ENCODE measurements around the gene C1orf87. TPM values are rescaled to one million over a fixed set of nuclear protein-coding genes. Genes with fewer than 3 reads are reported as not detected.

Gene C1orf87, protein sequence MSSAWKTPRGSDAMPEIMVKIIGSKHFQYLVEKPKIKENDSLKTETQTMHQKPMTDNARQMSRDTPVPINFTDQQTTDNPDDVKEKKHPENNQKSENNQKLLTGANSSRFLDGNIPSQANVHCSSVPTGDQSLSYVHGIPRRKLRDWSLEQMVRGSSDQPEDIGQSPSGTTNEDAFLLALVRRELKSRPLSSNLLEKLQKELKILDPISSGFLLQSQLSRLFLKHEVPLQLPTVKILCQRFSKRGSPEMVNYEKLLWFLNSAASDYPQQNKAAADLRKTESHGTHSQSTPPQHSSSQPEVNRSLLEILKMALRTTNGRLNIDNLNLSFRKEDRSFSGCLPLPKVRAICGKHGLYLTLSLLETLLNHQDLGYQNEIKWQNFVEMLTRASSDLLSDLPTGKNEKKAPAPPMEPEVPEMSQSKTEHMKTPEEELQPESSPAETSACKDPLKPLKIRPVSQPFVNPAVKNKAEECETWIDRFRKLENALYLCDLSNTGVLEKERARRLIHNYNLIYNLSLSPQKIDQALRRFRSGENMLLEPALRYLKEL
- total RNA-seq (2014; rRNA removed; shearing (Covaris generic)): not detected in 2 replicates

DNA sequence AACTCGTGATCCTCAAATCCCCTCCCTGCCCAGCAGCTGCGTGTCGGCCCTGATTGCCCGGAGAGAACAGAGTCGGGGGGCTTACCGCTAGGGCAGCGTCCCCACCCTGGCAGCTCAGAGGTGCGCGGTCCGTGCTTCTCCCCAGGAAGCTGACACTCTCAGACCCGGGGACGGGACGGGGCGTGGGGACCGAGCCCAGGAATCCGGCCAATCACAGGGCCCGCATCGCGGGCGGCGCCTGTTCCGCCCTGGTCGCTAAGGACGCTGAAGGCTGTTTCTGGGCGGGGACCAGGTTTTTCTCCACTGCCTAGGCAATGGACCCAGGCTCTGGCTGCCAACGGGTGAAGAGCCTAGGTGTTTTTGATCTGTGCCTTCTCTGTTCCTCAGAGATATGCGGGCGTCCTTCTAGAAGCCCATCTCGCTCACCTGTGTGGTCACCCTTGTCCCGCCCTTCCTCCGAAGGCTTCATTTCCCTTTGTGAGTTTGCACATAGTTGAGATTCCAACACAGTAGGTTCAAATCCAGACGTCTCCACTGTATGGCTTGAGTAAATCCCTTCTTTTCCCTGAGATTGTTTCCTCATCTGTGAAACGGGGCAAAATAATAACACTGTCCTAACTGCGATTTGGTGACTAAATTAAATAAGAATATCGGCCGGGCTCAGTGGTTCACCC lies at the start of gene C1orf87:
Gene C1orf87, minus strand, starts transcription at position 166 of the 674 bp plus-strand sequence. CDS start 1,127 bp downstream, outside the sequence.
- no peak within 1 kb of the TSS for H3K4me3 ChIP-seq
- no peak within 1 kb of the TSS for H3K27ac ChIP-seq
- no peaks in the 10 kb centered on the region for H3K9me3 ChIP-seq (replicated peaks)
- DNase-seq: no peak
- no peaks in the 10 kb centered on the region for H3K4me1 ChIP-seq
- H3K36me3 ChIP-seq: no peaks in the 10 kb centered on the region
- peaks cover 6% of the 10 kb centered on the region; the same call in 1 of the 2 replicates for H3K27me3 ChIP-seq

GRCh38 chr1:60118085-60118484 lies 44.5 kb upstream of the C1orf87 start:
- Histone ChIP-seq H3K4me1 (no peaks in the 10 kb centered on the region), H3K4me3 (no peak overlapping the region), H3K36me3 (no peaks in the 10 kb centered on the region), H3K27ac (no peak overlapping the region), H3K27me3 (no peaks in the 10 kb centered on the region; the same call in 1 of the 2 replicates), H3K9me3 (replicated peaks) (no peaks in the 10 kb centered on the region)
- DNase-seq: no peak

- Histone ChIP-seq H3K36me3 (no peaks in the 10 kb centered on the region), H3K9me3 (replicated peaks) (no peaks in the 10 kb centered on the region; the same call in 1 of the 2 replicates), H3K27me3 (no peaks in the 10 kb centered on the region; the same call in 1 of the 2 replicates)
These were observed 41.3 kb upstream of the C1orf87 start for GRCh38 chr1:60114745-60115318.

DNA sequence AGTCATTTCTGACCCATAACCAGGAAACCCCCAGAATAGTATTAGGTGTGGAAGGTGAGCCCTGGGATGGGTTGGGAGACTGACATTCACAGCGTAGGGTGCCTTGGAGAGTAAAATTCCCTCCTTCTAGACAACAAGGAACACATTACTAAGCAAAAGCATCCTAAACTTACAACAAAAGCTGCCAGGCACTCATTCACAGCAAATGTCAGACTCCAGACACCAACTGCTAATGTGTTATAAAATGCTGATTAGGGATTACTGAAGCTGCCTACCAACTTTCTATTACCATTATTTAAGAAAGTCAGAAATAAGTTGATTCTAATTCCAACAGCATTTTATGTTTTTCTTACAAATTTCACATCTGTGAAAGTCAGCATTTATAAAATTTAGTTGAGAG lies 40.0 kb upstream of the C1orf87 start:
- no peaks in the 10 kb centered on the region; the same call in 1 of the 2 replicates for H3K9me3 ChIP-seq (replicated peaks)
- no peak for DNase-seq
- H3K27ac ChIP-seq: no peak overlapping the region
- no peaks in the 10 kb centered on the region; the same call in 1 of the 2 replicates for H3K27me3 ChIP-seq
- H3K4me1 ChIP-seq: no peaks in the 10 kb centered on the region
- no peaks in the 10 kb centered on the region for H3K36me3 ChIP-seq
- H3K4me3 ChIP-seq: no peak overlapping the region

More at GRCh38 chr1:60114745-60115318, 41.3 kb upstream of the C1orf87 start:
- no peak for DNase-seq
- Histone ChIP-seq H3K27ac (no peak overlapping the region), H3K4me1 (no peaks in the 10 kb centered on the region), H3K4me3 (no peak overlapping the region)

GRCh38 chr1:60113028-60113427 lies 39.5 kb upstream of the C1orf87 start:
- no peaks in the 10 kb centered on the region for H3K36me3 ChIP-seq
- no peak overlapping the region for H3K4me3 ChIP-seq
- H3K9me3 ChIP-seq (replicated peaks): no peaks in the 10 kb centered on the region; the same call in 1 of the 2 replicates
- no peak overlapping the region for H3K27ac ChIP-seq
- no peaks in the 10 kb centered on the region; the same call in 1 of the 2 replicates for H3K27me3 ChIP-seq
- no peaks in the 10 kb centered on the region for H3K4me1 ChIP-seq
- no peak for DNase-seq

GRCh38 chr1:60111716-60112115 lies 38.1 kb upstream of the C1orf87 start:
- H3K9me3 ChIP-seq (replicated peaks): no peaks in the 10 kb centered on the region; the same call in 1 of the 2 replicates
- no peaks in the 10 kb centered on the region for H3K36me3 ChIP-seq
- no peak overlapping the region for H3K27ac ChIP-seq
- no peak overlapping the region for H3K4me3 ChIP-seq
- no peaks in the 10 kb centered on the region for H3K4me1 ChIP-seq
- H3K27me3 ChIP-seq: no peaks in the 10 kb centered on the region
- no peak for DNase-seq

GRCh38 chr1:60111118-60111517 lies 37.5 kb upstream of the C1orf87 start:
- Histone ChIP-seq H3K9me3 (replicated peaks) (no peaks in the 10 kb centered on the region; the same call in 1 of the 2 replicates), H3K27ac (no peak overlapping the region), H3K4me3 (no peak overlapping the region), H3K36me3 (no peaks in the 10 kb centered on the region), H3K27me3 (no peaks in the 10 kb centered on the region), H3K4me1 (no peaks in the 10 kb centered on the region)
- no peak for DNase-seq

- Histone ChIP-seq H3K4me3 (no peak overlapping the region), H3K36me3 (no peaks in the 10 kb centered on the region), H3K4me1 (peaks cover 2% of the 10 kb centered on the region; the same call in 1 of the 2 replicates), H3K27ac (no peak overlapping the region), H3K27me3 (no peaks in the 10 kb centered on the region), H3K9me3 (replicated peaks) (no peaks in the 10 kb centered on the region; the same call in 1 of the 2 replicates)
- DNase-seq: peak in 1 of 2 experiments; percentile 25
These were observed 34.6 kb upstream of the C1orf87 start for GRCh38 chr1:60108196-60108595.

DNA sequence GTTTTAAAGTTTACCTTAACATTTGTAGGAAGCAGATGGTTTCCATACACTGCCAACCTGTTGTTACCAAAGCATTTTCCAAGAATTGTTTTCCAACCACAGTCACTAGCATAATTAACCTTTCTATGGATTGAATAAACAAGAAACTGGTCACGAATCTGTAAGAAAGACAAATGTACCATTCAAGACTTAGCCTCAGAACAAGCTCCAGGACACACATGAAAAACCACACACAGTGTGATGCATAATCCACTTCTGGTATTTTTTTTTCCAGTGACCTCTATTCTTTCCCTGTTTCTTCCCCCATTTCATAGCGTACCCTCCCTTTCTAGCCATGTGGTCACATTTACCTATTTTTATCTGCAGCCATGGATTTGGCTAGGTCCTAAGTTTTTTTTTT lies 29.6 kb upstream of the C1orf87 start:
- no peaks in the 10 kb centered on the region; the same call in 1 of the 2 replicates for H3K9me3 ChIP-seq (replicated peaks)
- no peaks in the 10 kb centered on the region for H3K27me3 ChIP-seq
- no peaks in the 10 kb centered on the region for H3K36me3 ChIP-seq
- no peak overlapping the region for H3K4me3 ChIP-seq
- H3K4me1 ChIP-seq: peaks cover 16% of the 10 kb centered on the region; the same call in 1 of the 2 replicates
- DNase-seq: peak in 1 of 2 experiments; percentile 52
- no peak overlapping the region; the same call in 1 of the 2 replicates for H3K27ac ChIP-seq

DNA sequence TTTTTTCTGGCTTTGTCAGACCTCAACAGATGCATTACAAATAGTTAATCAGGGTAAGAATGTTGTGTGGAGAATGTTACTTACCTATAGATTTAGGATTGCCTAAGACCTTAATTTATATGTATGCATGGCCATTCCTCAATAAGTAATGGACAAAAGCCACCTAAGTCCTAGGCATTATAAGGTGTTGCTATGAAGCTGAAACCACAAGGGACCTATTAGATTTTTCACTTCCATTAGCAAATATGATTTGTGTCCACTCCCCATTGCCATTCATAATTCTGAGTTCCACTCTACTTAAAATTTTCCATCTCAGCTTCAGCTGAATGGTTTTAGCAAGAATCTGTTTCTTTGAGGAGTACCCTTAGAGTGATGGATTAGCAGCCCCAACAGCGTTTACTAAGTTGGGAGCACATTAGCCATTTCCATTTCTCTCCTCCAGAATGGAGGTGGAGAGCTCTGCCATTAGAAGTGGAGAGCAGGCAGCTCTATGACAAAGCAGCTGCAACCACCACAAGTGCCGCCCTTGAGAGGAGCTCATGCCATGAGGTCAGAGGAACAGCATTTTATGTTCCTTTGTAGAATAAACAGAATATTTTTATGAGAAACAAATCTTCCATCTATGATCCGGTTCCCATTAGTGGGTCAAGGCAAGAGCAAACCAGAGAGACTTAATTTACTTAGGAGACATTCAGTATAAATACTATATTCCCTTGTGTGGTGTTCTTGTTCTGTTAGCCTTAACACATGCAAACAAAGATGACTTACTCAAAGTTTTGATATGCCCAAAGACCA lies 28.9 kb upstream of the C1orf87 start:
- H3K4me1 ChIP-seq: peaks cover 16% of the 10 kb centered on the region; the same call in 1 of the 2 replicates
- H3K9me3 ChIP-seq (replicated peaks): no peaks in the 10 kb centered on the region; the same call in 1 of the 2 replicates
- no peak overlapping the region; the same call in 1 of the 2 replicates for H3K27ac ChIP-seq
- no peaks in the 10 kb centered on the region for H3K27me3 ChIP-seq
- peak; percentile 29 to 49 for DNase-seq
- no peak overlapping the region for H3K4me3 ChIP-seq
- H3K36me3 ChIP-seq: no peaks in the 10 kb centered on the region

DNA sequence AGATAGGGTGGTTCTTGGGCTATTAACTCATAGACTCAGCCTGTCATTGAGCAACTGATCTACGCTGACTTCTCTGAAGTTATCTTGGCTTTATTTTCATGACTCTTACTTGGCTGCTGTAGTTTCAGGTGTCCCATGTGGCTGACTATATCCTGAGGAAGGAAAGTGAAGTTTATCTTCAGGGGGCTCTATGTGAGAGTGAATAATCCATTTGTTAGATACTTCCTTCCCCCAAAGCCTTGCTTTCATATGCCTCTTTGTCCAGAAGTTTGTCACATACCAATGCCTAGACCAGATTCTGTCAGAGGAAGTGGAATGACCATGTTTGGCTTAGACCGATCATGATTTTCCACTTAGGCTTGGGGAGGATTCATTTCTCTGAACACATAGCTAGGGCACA lies 27.9 kb upstream of the C1orf87 start:
- no peaks in the 10 kb centered on the region; the same call in 1 of the 2 replicates for H3K9me3 ChIP-seq (replicated peaks)
- no peaks in the 10 kb centered on the region for H3K36me3 ChIP-seq
- no peak overlapping the region for H3K4me3 ChIP-seq
- H3K27me3 ChIP-seq: no peaks in the 10 kb centered on the region
- H3K4me1 ChIP-seq: peaks cover 16% of the 10 kb centered on the region; the same call in 1 of the 2 replicates
- H3K27ac ChIP-seq: no peak overlapping the region
- DNase-seq: no peak

DNA sequence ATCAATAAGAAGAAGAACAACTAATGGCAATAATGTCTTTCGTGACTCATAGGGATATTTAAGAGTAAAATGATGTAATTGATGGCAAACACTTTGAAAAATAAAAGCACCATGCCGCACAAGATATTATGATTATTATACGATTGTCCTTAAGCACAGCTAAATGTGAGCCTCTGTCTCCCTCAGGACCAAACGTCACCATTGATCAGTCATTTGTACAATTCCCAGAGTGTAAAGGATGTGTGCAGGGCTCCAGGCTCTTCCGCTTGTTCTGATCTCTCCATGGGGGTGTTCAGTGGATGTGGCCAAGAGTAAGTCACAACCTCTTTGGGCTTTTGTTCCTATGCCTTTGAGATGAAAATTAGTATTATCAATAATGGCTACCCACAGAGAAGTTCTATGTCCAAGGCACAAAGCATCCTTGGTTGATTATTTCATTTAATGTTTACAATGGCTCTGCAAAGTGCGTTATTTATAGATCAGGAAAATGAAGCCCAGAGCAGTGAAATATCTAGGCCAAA lies 17.7 kb upstream of the C1orf87 start:
- Histone ChIP-seq H3K36me3 (no peaks in the 10 kb centered on the region), H3K9me3 (replicated peaks) (no peaks in the 10 kb centered on the region), H3K4me3 (no peak overlapping the region), H3K4me1 (peaks cover 18% of the 10 kb centered on the region), H3K27me3 (no peaks in the 10 kb centered on the region), H3K27ac (no peak overlapping the region)
- DNase-seq: no peak

DNA sequence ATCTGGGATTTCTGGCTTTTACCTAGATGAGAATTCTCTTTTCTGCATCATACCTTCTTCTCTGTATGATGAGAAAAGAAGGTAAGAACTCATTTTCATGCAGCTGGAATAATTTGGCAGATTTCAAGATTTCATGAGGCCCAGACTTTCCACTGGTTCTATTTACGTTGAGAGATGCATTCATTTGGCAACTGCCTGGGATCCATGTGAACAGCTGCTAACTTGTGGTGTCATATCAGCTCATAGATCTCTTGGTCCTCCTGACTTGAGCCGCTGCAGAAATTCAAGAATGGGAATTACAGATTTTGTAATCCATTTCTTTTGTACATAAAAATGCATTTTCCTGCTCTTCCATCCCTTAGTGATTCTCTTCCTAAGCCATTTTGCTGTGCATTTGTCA lies 17.1 kb upstream of the C1orf87 start:
- Histone ChIP-seq H3K9me3 (replicated peaks) (no peaks in the 10 kb centered on the region), H3K27ac (no peak overlapping the region; the same call in 1 of the 2 replicates), H3K4me3 (no peak overlapping the region), H3K36me3 (no peaks in the 10 kb centered on the region), H3K4me1 (peaks cover 18% of the 10 kb centered on the region), H3K27me3 (no peaks in the 10 kb centered on the region)
- DNase-seq: peak; percentile 64 to 85

Data from SJCRH30 (cell line).